ENCODE measurements around the gene COIL.

The COIL gene

DNA sequence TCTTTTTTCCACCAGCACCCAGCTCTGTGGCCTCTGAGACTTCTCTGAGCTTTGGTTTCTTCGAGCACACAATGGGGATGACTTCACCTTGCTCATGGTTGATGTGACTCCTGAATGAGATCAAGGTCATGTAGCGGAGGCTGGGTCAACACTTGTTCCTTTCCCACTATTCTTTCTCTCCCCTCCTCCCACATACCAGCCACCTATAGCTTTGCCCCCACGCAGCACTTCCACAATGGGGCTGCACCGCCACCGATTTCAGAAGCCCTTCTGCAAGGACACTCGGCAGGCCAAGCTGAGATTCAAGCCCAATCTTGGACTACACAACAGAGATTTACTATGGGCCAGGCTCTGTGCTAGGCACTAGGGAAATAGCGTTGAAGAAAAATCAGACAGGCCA, 61.4 kb downstream of the COIL start:
- TF ChIP-seq CTCF (IDR thresholded peaks at IDR 0.05; ENCODE audit: low read depth, low read length, missing control alignments), result no peak
- H3K4me3 ChIP-seq (ENCODE audit: low read depth, low read length), result no peak overlapping the region
- in situ Hi-C loops (cut with HindIII; ENCODE audit: low sequenced_read_pairs), result no loop called here
- no peak for DNase-seq (ENCODE audit: low read depth)

GRCh38 chr17:56898874-56899273, 62.0 kb downstream of the COIL start:
- no peak for DNase-seq (ENCODE audit: low read depth)
- in situ Hi-C loops (cut with HindIII; ENCODE audit: low sequenced_read_pairs), result no loop called here
- no peak overlapping the region for H3K4me3 ChIP-seq (ENCODE audit: low read depth, low read length)
- no peak for TF ChIP-seq CTCF (IDR thresholded peaks at IDR 0.05; ENCODE audit: low read depth, low read length, missing control alignments)

- in situ Hi-C loops (cut with HindIII; ENCODE audit: low sequenced_read_pairs), result no loop called here
- no peak for DNase-seq (ENCODE audit: low read depth)
- H3K4me3 ChIP-seq (ENCODE audit: low read depth, low read length), result no peak overlapping the region
- no peak for TF ChIP-seq CTCF (IDR thresholded peaks at IDR 0.05; ENCODE audit: low read depth, low read length, missing control alignments)
Measured at GRCh38 chr17:56897646-56898424, 63.0 kb downstream of the COIL start.

GRCh38 chr17:56896968-56897359, 63.9 kb downstream of the COIL start:
- H3K4me3 ChIP-seq (ENCODE audit: low read depth, low read length), result no peak overlapping the region
- DNase-seq (ENCODE audit: low read depth), result no peak
- TF ChIP-seq CTCF (IDR thresholded peaks at IDR 0.05; ENCODE audit: low read depth, low read length, missing control alignments), result no peak
- in situ Hi-C loops (cut with HindIII; ENCODE audit: low sequenced_read_pairs), result no loop called here

DNA sequence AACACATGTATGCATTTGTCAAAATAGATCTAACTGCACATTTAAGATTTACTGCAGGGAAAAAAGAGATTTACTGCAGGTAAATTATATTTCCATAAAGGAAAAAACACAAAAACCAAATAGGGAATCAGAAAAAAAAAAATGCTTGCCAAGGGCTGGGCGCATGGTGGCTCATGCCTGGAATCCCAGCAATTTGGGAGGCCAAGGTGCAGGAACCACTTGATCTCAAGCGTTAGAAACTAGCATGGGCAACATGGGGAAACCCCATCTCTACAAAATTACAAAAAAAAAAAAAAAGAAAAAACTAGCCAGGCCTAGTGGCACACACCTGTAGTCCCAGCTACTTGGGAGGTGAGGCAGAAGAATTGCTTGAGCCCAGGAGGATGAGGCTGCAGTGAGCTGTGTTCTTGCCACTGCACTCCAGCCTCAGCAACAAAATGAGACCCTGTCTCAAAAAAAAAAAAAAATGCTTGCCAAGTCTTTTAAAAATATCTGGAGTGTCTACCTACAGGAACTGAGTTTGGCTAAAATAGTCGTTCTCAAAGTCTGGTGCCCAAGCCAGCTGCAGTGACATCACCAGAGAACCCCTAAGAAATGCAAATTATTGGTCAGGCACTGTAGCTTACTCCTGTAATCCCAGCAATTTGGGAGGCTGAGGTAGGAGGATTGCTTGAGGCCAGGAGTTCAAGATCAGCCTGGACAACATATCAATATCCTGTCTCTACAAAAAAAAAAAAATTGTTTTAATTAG, 64.5 kb downstream of the COIL start:
- H3K4me3 ChIP-seq (ENCODE audit: low read depth, low read length), result no peak overlapping the region
- TF ChIP-seq CTCF (IDR thresholded peaks at IDR 0.05; ENCODE audit: low read depth, low read length, missing control alignments), result no peak
- no peak for DNase-seq (ENCODE audit: low read depth)
- in situ Hi-C loops (cut with HindIII; ENCODE audit: low sequenced_read_pairs), result no loop called here

DNA sequence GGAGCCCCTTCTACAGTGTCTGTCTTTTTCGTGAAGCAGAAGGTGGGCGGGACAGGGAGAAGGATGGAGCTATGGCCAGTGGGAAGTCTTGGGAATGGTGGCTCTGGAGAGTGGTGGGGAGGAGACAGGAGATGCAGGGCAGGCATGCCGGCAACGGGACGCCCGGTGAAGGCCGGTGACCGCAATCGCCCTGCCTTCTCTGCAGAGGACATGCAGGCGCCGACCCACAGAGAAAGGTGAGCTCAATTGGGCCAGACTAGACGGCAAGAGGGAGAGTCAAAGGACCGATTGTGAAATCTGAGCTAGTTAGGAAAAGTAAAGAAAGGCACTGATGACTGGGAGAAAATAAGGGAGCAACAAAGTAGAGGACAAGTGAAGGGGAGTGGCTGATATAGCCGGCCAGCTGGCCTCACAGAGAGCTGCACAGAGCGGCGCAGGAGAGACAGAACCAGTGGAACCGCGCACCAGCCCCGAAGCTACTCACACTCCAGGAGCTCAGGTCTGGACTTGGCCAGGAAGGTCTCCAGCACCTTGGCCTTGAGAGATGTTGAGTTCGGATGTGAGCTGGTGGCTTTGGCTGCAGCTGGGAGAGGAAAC, 65.9 kb downstream of the COIL start:
- H3K4me3 ChIP-seq (ENCODE audit: low read depth, low read length), result no peak overlapping the region
- in situ Hi-C loops (cut with HindIII; ENCODE audit: low sequenced_read_pairs), result no loop called here
- TF ChIP-seq CTCF (IDR thresholded peaks at IDR 0.05; ENCODE audit: low read depth, low read length, missing control alignments), result no peak

More for the DNA sequence above, 65.9 kb downstream of the COIL start:
- DNase-seq (ENCODE audit: low read depth), result no peak
